IMR-90 (cell line): ENCODE measurements around the gene RPS15A. TPM values are rescaled to one million over a fixed set of nuclear protein-coding genes. Genes with fewer than 3 reads are reported as not detected.

ENCODE experiments used
- ATAC-seq: fragments of 200-7000 bp; cut with Tn5 transposase; 2 replicates; pipeline ENCODE4 v1.9.1; 2020; ENCODE audit warnings: low read depth, mild to moderate bottlenecking, moderate library complexity
- BruUV-seq: library from RNA; stranded (reverse); fragments of 400-500 nt; replicated peaks from 2 replicates; lab custom pipeline; 2021; lab: Mats Ljungman, UMichigan
- CTCF ChIA-PET: fragments of 300-600 bp; formaldehyde crosslinking; extraction: SDS; loops from one replicate; lab custom pipeline; 2021; ENCODE audit warnings: antibody characterized with exemption; lab: Yijun Ruan, JAX
- POLR2A ChIA-PET: fragments of 300-600 bp; sonication (Branson Sonifier 250); formaldehyde crosslinking; loops from one replicate; lab custom pipeline; 2022; ENCODE audit warnings: antibody characterized with exemption; ENCODE audit not compliant: unreplicated experiment; lab: Charles Lee
- DNase-seq: peaks from one replicate; pipeline ENCODE4 v3.0.0; 2013
- H2AFZ ChIP-seq: replicated peaks from 2 replicates; pipeline ENCODE3; 2013; ENCODE audit warnings: low read length, mild to moderate bottlenecking; ENCODE audit not compliant: poor library complexity
- H2AK5ac ChIP-seq: 2 replicates; pipeline ENCODE4 v1.6.1; 2013; ENCODE audit warnings: low read depth, low read length, inconsistent platforms
- H2AK9ac ChIP-seq: replicated peaks from 2 replicates; pipeline ENCODE3; 2013; ENCODE audit warnings: mild to moderate bottlenecking, low read depth, low read length, moderate library complexity; ENCODE audit not compliant: poor library complexity
- H2BK120ac ChIP-seq: 2 replicates; pipeline ENCODE4 v1.6.1; 2013; ENCODE audit warnings: low read depth, low read length, inconsistent platforms
- H2BK15ac ChIP-seq: 3 replicates; pipeline ENCODE4 v1.6.1; 2013; ENCODE audit warnings: low read depth, low read length, inconsistent platforms
- H2BK20ac ChIP-seq: 2 replicates; pipeline ENCODE4 v1.6.1; 2013; ENCODE audit warnings: low read depth, mild to moderate bottlenecking, inconsistent platforms, low read length, moderate library complexity
- H2BK5ac ChIP-seq: 2 replicates; pipeline ENCODE4 v1.6.1; 2013; ENCODE audit warnings: mild to moderate bottlenecking, low read depth, low read length, inconsistent platforms; ENCODE audit not compliant: poor library complexity, severe bottlenecking
- H3K14ac ChIP-seq: replicated peaks from 2 replicates; pipeline ENCODE4 v1.6.1; 2013; ENCODE audit warnings: low read depth, low read length, inconsistent platforms
- H3K18ac ChIP-seq: 2 replicates; pipeline ENCODE4 v1.6.1; 2013; ENCODE audit warnings: low read depth, low read length, control low read depth
- H3K23ac ChIP-seq: 2 replicates; pipeline ENCODE4 v1.6.1; 2013; ENCODE audit warnings: low read depth, low read length, inconsistent platforms
- H3K27ac ChIP-seq: 2 replicates; pipeline ENCODE4 v1.5.1; 2013; ENCODE audit warnings: mild to moderate bottlenecking, control low read depth, low read length; ENCODE audit not compliant: insufficient read depth
- H3K27me3 ChIP-seq: 2 replicates; pipeline ENCODE4 v1.6.1; 2013; ENCODE audit warnings: low read length; ENCODE audit not compliant: control insufficient read depth, insufficient read depth
- H3K36me3 ChIP-seq: 2 replicates; pipeline ENCODE4 v1.6.1; 2013; ENCODE audit warnings: low read length, mixed read lengths; ENCODE audit not compliant: control insufficient read depth, insufficient read depth
- H3K4ac ChIP-seq: 2 replicates; pipeline ENCODE4 v1.6.1; 2013; ENCODE audit warnings: low read depth, low read length, inconsistent platforms
- H3K4me1 ChIP-seq: 2 replicates; pipeline ENCODE4 v1.6.1; 2013; ENCODE audit warnings: low read length, mixed read lengths; ENCODE audit not compliant: control insufficient read depth, insufficient read depth
- H3K4me2 ChIP-seq: 2 replicates; pipeline ENCODE4 v1.6.1; 2013; ENCODE audit warnings: low read depth, mild to moderate bottlenecking, control low read depth, low read length, moderate library complexity
- H3K4me3 ChIP-seq: 2 replicates; pipeline ENCODE4 v1.5.1; 2013; ENCODE audit warnings: low read depth, mild to moderate bottlenecking, control low read depth, low read length, moderate library complexity; ENCODE audit not compliant: insufficient read depth
- H3K56ac ChIP-seq: 2 replicates; pipeline ENCODE4 v1.6.1; 2013; ENCODE audit warnings: low read length, inconsistent platforms; ENCODE audit not compliant: insufficient read depth; ENCODE audit errors: extremely low read depth
- H3K79me1 ChIP-seq, 2 experiments: 2 replicates each; pipeline ENCODE4 v1.6.1; 2013; ENCODE audit warnings: low read length in 2 of 2, inconsistent platforms in 1 of 2, low read depth in 1 of 2
- H3K9ac ChIP-seq: 2 replicates; pipeline ENCODE4 v1.6.1; 2013; ENCODE audit warnings: low read depth, low read length, control low read depth
- H3K9me1 ChIP-seq: 2 replicates; pipeline ENCODE4 v1.6.1; 2013; ENCODE audit warnings: low read length, inconsistent platforms; ENCODE audit not compliant: insufficient read depth
- H3K9me3 ChIP-seq: 2 replicates; pipeline ENCODE4 v1.6.1; 2013; ENCODE audit warnings: low read length; ENCODE audit not compliant: control insufficient read depth, insufficient read depth
- H4K20me1 ChIP-seq: 2 replicates; pipeline ENCODE4 v1.6.1; 2013; ENCODE audit warnings: low read length, inconsistent platforms; ENCODE audit not compliant: insufficient read depth
- H4K5ac ChIP-seq: 2 replicates; pipeline ENCODE4 v1.6.1; 2013; ENCODE audit warnings: mild to moderate bottlenecking, low read depth, low read length, control low read depth
- H4K8ac ChIP-seq, 2 experiments: 2 replicates each; pipeline ENCODE4 v1.6.1; 2013; ENCODE audit warnings: low read depth in 2 of 2, low read length in 2 of 2, control low read depth in 1 of 2, inconsistent platforms in 1 of 2
- H4K91ac ChIP-seq: 2 replicates; pipeline ENCODE4 v1.6.1; 2013; ENCODE audit warnings: low read depth, low read length, inconsistent platforms; ENCODE audit not compliant: insufficient read depth
- CEBPB ChIP-seq: IDR thresholded peaks from 2 replicates; pipeline ENCODE4 v1.6.1; 2012; ENCODE audit warnings: low read depth, low read length, improper control_type of control experiment
- CHD1 ChIP-seq: IDR thresholded peaks from 2 replicates; pipeline ENCODE4 v1.6.1; 2012; ENCODE audit warnings: low read depth, low read length, improper control_type of control experiment
- ELK1 ChIP-seq: fragments of 150-350 bp; IDR thresholded peaks from 2 replicates; pipeline ENCODE4 v1.6.1; 2016; ENCODE audit warnings: low read depth, mild to moderate bottlenecking, low read length, moderate library complexity, borderline replicate concordance
- FOS ChIP-seq: fragments of 150-350 bp; IDR thresholded peaks from 2 replicates; pipeline ENCODE4 v1.6.1; 2016; ENCODE audit warnings: low read depth, low read length
- MAFK ChIP-seq: IDR thresholded peaks from 2 replicates; pipeline ENCODE4 v1.6.1; 2012; ENCODE audit warnings: low read depth, low read length, improper control_type of control experiment
- MXI1 ChIP-seq: IDR thresholded peaks from 2 replicates; pipeline ENCODE4 v1.6.1; 2012; ENCODE audit warnings: low read depth, mild to moderate bottlenecking, low read length, moderate library complexity, borderline replicate concordance
- NFE2L2 ChIP-seq: fragments of 150-350 bp; IDR thresholded peaks from 2 replicates; pipeline ENCODE4 v1.6.1; 2016; ENCODE audit warnings: low read depth, mild to moderate bottlenecking, low read length
- POLR2A ChIP-seq: IDR thresholded peaks from 2 replicates; pipeline ENCODE4 v1.6.1; 2012; ENCODE audit warnings: mild to moderate bottlenecking, low read depth, low read length
- RAD21 ChIP-seq: IDR thresholded peaks from 2 replicates; pipeline ENCODE4 v1.6.1; 2012; ENCODE audit warnings: low read length, improper control_type of control experiment
- RCOR1 ChIP-seq: IDR thresholded peaks from 2 replicates; pipeline ENCODE4 v1.6.1; 2012; ENCODE audit warnings: mild to moderate bottlenecking, low read length, improper control_type of control experiment; ENCODE audit not compliant: insufficient replicate concordance
- SMC3 ChIP-seq: fragments of 150-350 bp; IDR thresholded peaks from 2 replicates; pipeline ENCODE4 v1.6.1; 2016; ENCODE audit warnings: low read depth, mild to moderate bottlenecking, antibody characterized with exemption, low read length, moderate library complexity
- WGBS, 2 experiments: methylation state at CpG; one replicate each; pipeline versions ENCODE4 v1.1.5 to v1.1.7; 2013; ENCODE audit warnings: missing lambda C conversion rate in 2 of 2; ENCODE audit not compliant: insufficient read length in 1 of 2; ENCODE audit errors: extremely low coverage in 2 of 2; 5-methylcytosine and 5-hydroxymethylcytosine counted together
- dilution Hi-C: fragments of 300-500 bp; cut with HindIII; formaldehyde crosslinking; loops from one replicate; pipeline ENCODE4 v1.14.3; 2018; ENCODE audit warnings: low sequenced_read_pairs; ENCODE audit not compliant: unreplicated experiment
- in situ Hi-C: fragments of 300-500 bp; cut with MboI; formaldehyde crosslinking; loops from 3 replicates; pipeline ENCODE4 v1.14.3; 2019; ENCODE audit warnings: low sequenced_read_pairs, inconsistent platforms, mixed read lengths
- intact Hi-C: fragments of 100-400 bp; cut with micrococcal nuclease; formaldehyde crosslinking; loops from 2 replicates; pipeline ENCODE4 v1.10.0; 2022
- polyA plus RNA-seq, 3 experiments: library from polyadenylated mRNA; depleted of rRNA; stranded (reverse); fragments of >200 nt; gene quantifications; 2 replicates each; pipeline ENCODE4 v1.2.3, GENCODE V29; 2012; ENCODE audit warnings: low replicate concordance in 1 of 3
- total RNA-seq: library from RNA; depleted of rRNA; stranded (reverse); fragments of >200 nt; gene quantifications from 2 replicates; pipeline ENCODE4 v1.2.3, GENCODE V29; 2012

RPS15A gene
- total and polyA plus RNA-seq, 2 of the 4 experiments (the other 2 are of a cell fraction) = 4,588 to 4,619 TPM

- ChIA-PET CTCF (interaction anchor here (2.7 kb wide), 1 partner anchor 9 kb away, joined by 9 read pairs; the partner anchor contains the start of gene ARL6IP1), POLR2A (no interaction called here)
- peaks cover 22% of the 10 kb centered on the region for H4K20me1 ChIP-seq
- H3K23ac ChIP-seq = no peak overlapping the region
- H3K4me1 ChIP-seq = 0 out of 2 replicates have a peak, but pooled peaks cover 2% of the 10 kb centered on the region
- H3K4me2 ChIP-seq = no peak overlapping the region
- no peak overlapping the region for H3K27ac ChIP-seq
- H2BK120ac ChIP-seq = no peak overlapping the region
- no peaks in the 10 kb centered on the region for H3K9me1 ChIP-seq
- H3K9ac ChIP-seq = no peak overlapping the region
- no peak overlapping the region for H3K14ac ChIP-seq
- intact Hi-C loops (no loop called here), in situ Hi-C loops (no loop called here), dilution Hi-C loops (no loop called here)
- no peak overlapping the region for H3K18ac ChIP-seq
- no peaks in the 10 kb centered on the region for H3K27me3 ChIP-seq
- no peak overlapping the region for H2BK15ac ChIP-seq
- H2AK5ac ChIP-seq = no peak overlapping the region
- H4K8ac ChIP-seq = peak overlapping the region in 1 of 2 experiments; percentile 22; a peak in 1 of 4 replicates
- WGBS, 2 experiments = 96% methylated on average over 5 of the region's 11 CpGs; no CpG with 5 or more reads in 1 of the 2 experiments
- H2AK9ac ChIP-seq = no peak overlapping the region
- no peak overlapping the region for H4K91ac ChIP-seq
- BruUV-seq = no TSS peak
- H2AFZ ChIP-seq = no peak overlapping the region
- H3K56ac ChIP-seq = no peak overlapping the region
- H2BK5ac ChIP-seq = peak overlapping the region; percentile 11
- H3K9me3 ChIP-seq = no peaks in the 10 kb centered on the region
- H3K4me3 ChIP-seq = no peak overlapping the region
- no peak overlapping the region for H3K4ac ChIP-seq
- DNase-seq = no peak
- peaks cover 21% of the 10 kb centered on the region for H3K36me3 ChIP-seq
- no peak overlapping the region for H2BK20ac ChIP-seq
- no peak overlapping the region for H4K5ac ChIP-seq
- ATAC-seq = no peak
- no peak for TF ChIP-seq ELK1
- TF ChIP-seq RCOR1 = no peak
- no peak for TF ChIP-seq NFE2L2
- TF ChIP-seq SMC3 = no peak
- TF ChIP-seq POLR2A = no peak
- no peak for TF ChIP-seq MAFK
- no peak for TF ChIP-seq FOS
- no peak for TF ChIP-seq RAD21
- TF ChIP-seq CEBPB = no peak
- no peak for TF ChIP-seq MXI1
- TF ChIP-seq CHD1 = no peak
- H3K79me1 ChIP-seq = peaks cover 22 to 41% of the 10 kb centered on the region in 2 experiments
Measured at GRCh38 chr16:18792836-18793433, 2.8 kb upstream of the RPS15A start.
